Thoracic aorta (tissue), 2 donors: Measurements from ENCODE around the gene YEATS2. TPM values are rescaled to one million over a fixed set of nuclear protein-coding genes. Genes with fewer than 3 reads are reported as not detected.

Source experiments
- ATAC-seq: fragments of 150-250 bp; one replicate; pipeline ENCODE4 v1.8.0; 2017; ENCODE audit warnings: low read depth; ENCODE audit not compliant: insufficient number of reproducible peaks, low FRiP score
- DNase-seq: peaks from one replicate; pipeline ENCODE4 v3.0.0-alpha.2; 2020; ENCODE audit warnings: low spot score
- H3K27ac ChIP-seq, 2 donors: fragments of 200-600 bp; sonication (generic); 1 replicate in 1 of 2; 2 replicates in 1 of 2; pipeline ENCODE4 v1.5.1; 2016; ENCODE audit warnings: mild to moderate bottlenecking in 2 of 2, moderate library complexity in 2 of 2
- H3K27me3 ChIP-seq: fragments of 200-600 bp; sonication (generic); replicated peaks from 2 replicates; pipeline ENCODE4 v1.6.0; 2016; ENCODE audit warnings: mild to moderate bottlenecking; ENCODE audit not compliant: insufficient read depth
- H3K36me3 ChIP-seq: fragments of 200-600 bp; sonication (generic); one replicate; pipeline ENCODE4 v1.5.1; 2016
- H3K4me1 ChIP-seq, 2 donors: fragments of 200-600 bp; sonication (generic); 1 replicate in 1 of 2; 2 replicates in 1 of 2; pipeline versions ENCODE4 v1.5.1 to v1.6.0; 2016; ENCODE audit warnings: low read depth in 2 of 2, mild to moderate bottlenecking in 1 of 2; ENCODE audit not compliant: control insufficient read depth in 1 of 2
- H3K4me3 ChIP-seq: fragments of 200-600 bp; sonication (generic); 2 replicates; pipeline ENCODE4 v1.5.1; 2016; ENCODE audit warnings: mild to moderate bottlenecking
- H3K9me3 ChIP-seq: fragments of 200-600 bp; sonication (generic); 2 replicates; pipeline ENCODE4 v1.5.1; 2016
- CTCF ChIP-seq: fragments of 200-600 bp; sonication (generic); IDR thresholded peaks from one replicate; pipeline ENCODE4 v1.5.1; 2019; ENCODE audit warnings: antibody characterized with exemption
- total RNA-seq, 2 donors: library from RNA; depleted of rRNA; stranded (reverse); fragments of >200 nt; gene quantifications; one replicate each; pipeline versions ENCODE4 v1.1.0 to v1.2.3, GENCODE V29; 2016

Gene YEATS2
- total RNA-seq, 2 donors from 2014 or later, result 25.3 to 34.2 TPM

GRCh38 chr3:183819831-183820230 lies 122.2 kb downstream of the YEATS2 start:
- Histone ChIP-seq H3K36me3 (peaks cover 5% of the 10 kb centered on the region), H3K9me3 (no peaks in the 10 kb centered on the region), H3K27ac (no peak overlapping the region), H3K4me1 (peaks cover 4 to 9% of the 10 kb centered on the region in 2 donors), H3K4me3 (no peak overlapping the region), H3K27me3 (no peaks in the 10 kb centered on the region)
- ATAC-seq (no peak), DNase-seq (no peak)
- no peak for TF ChIP-seq CTCF

DNA sequence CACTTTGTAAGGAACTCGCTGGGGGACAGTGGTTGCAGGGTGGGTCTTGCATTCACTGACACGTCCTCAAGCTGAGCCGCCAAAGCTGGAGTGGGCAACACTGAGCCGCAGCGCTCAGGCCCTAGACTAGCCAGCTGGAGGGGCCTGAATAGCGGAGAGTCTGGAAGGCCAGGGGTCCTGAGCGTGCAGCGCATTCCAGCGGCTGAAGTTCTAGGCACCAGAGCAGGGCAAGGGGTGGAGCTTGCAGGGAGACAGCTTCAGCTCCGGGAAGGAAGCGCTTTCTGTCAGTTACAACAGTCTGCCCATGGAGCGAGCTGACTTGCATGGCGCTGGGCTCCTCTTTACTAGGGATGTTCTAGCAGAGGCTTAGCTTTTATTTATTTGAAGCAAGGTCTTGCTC lies 125.0 kb downstream of the YEATS2 start:
- Histone ChIP-seq H3K27me3 (no peaks in the 10 kb centered on the region), H3K9me3 (no peaks in the 10 kb centered on the region), H3K4me1 (peaks cover 4 to 5% of the 10 kb centered on the region in 2 donors), H3K4me3 (no peak overlapping the region), H3K36me3 (no peaks in the 10 kb centered on the region), H3K27ac (no peak overlapping the region)
- no peak for DNase-seq
- no peak for TF ChIP-seq CTCF
- ATAC-seq, result no peak

DNA sequence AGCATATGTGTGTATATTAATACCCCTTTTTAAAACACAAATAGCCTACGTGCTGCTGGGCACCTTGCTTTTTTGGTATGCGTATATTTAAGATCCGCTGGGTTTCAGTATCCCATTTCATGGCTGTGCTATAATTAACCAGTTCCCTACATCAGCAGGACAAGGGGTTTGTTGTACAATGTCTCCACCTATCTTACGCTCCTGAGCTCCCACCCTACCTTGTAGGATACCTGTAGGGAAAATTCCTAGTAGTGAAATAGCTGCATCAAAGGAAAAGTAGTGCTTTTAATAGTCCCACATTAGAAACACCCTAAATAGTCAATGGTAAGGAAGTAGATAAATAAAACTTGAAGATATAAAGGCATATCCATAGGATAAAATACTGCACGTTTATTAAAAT lies 126.4 kb downstream of the YEATS2 start:
- no peak for TF ChIP-seq CTCF
- H3K4me3 ChIP-seq, result no peak overlapping the region
- ATAC-seq, result no peak
- peaks cover 4 to 5% of the 10 kb centered on the region in 2 donors for H3K4me1 ChIP-seq
- DNase-seq, result no peak
- no peaks in the 10 kb centered on the region for H3K27me3 ChIP-seq
- H3K27ac ChIP-seq, result no peak overlapping the region
- H3K36me3 ChIP-seq, result peaks cover under 1% of the 10 kb centered on the region
- no peaks in the 10 kb centered on the region for H3K9me3 ChIP-seq

GRCh38 chr3:183824761-183825455 lies 127.3 kb downstream of the YEATS2 start:
- H3K27me3 ChIP-seq, result no peaks in the 10 kb centered on the region
- no peak for ATAC-seq
- H3K36me3 ChIP-seq, result peaks cover 4% of the 10 kb centered on the region
- peaks cover 4 to 5% of the 10 kb centered on the region in 2 donors for H3K4me1 ChIP-seq
- DNase-seq, result no peak
- H3K9me3 ChIP-seq, result no peaks in the 10 kb centered on the region
- no peak for TF ChIP-seq CTCF
- peak overlapping the region; percentile 73 for H3K4me3 ChIP-seq
- no peak overlapping the region for H3K27ac ChIP-seq

DNA sequence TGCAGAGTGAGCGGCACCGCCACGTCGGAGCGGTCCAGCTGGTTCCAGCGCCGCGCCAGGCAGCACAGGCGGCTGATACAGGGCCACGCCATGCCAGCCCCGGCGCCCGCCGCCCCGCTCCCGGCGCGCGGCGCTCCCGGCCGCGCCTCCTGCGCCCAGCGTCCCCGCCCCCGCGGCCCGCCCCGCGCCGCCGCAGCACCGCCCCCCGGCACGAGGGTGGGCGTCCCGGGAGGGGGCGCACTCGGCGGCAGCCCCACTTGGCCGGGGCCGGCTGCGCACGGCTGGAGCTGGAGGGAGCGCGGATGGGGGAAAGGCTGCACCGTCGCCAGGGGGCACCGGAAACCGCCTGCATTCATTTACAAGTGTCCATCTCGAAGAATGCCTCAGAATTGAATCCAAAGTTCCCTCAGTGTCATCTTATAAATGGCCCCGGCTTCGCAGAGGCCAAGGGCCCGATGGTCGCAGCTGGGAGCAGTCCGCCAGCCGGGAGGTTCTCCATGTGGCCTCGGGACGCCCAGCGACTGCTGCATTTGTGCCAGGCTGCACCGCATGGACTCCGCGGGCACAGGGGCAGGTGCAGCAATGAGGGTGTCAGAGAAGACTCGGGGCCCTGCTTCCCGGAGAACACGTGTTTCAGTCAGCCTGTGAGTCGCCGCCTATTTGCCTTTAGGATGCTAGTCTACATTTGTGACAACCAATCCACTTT lies 128.0 kb downstream of the YEATS2 start, which contains the start of gene MAP6D1:
Gene MAP6D1, minus strand, starts transcription at position 122 of the 706 bp plus-strand sequence. Its CDS starts 30 bp downstream, at position 92.
- peaks cover 4 to 5% of the 10 kb centered on the region in 2 donors for H3K4me1 ChIP-seq
- peak within 1 kb of the TSS; percentile 73 for H3K4me3 ChIP-seq
- no peak for ATAC-seq
- H3K27me3 ChIP-seq, result no peaks in the 10 kb centered on the region
- TF ChIP-seq CTCF, result no peak
- DNase-seq, result no peak
- no peak within 1 kb of the TSS for H3K27ac ChIP-seq
- no peaks in the 10 kb centered on the region for H3K9me3 ChIP-seq
- H3K36me3 ChIP-seq, result peaks cover 4% of the 10 kb centered on the region
